IMR-90 (cell line): ENCODE results near the gene GHR. TPM values are rescaled to one million over a fixed set of nuclear protein-coding genes. Genes with fewer than 3 reads are reported as not detected.

ENCODE experiments used
- ATAC-seq: fragments of 200-7000 bp; cut with Tn5 transposase; 2 replicates; pipeline ENCODE4 v1.9.1; 2020; ENCODE audit warnings: low read depth, mild to moderate bottlenecking, moderate library complexity
- BruUV-seq: library from RNA; stranded (reverse); fragments of 400-500 nt; replicated peaks from 2 replicates; lab custom pipeline; 2021; lab: Mats Ljungman, UMichigan
- CTCF ChIA-PET: fragments of 300-600 bp; formaldehyde crosslinking; extraction: SDS; loops from one replicate; lab custom pipeline; 2021; ENCODE audit warnings: antibody characterized with exemption; lab: Yijun Ruan, JAX
- POLR2A ChIA-PET: fragments of 300-600 bp; sonication (Branson Sonifier 250); formaldehyde crosslinking; loops from one replicate; lab custom pipeline; 2022; ENCODE audit warnings: antibody characterized with exemption; ENCODE audit not compliant: unreplicated experiment; lab: Charles Lee
- DNase-seq: peaks from one replicate; pipeline ENCODE4 v3.0.0; 2013
- H2AFZ ChIP-seq: replicated peaks from 2 replicates; pipeline ENCODE3; 2013; ENCODE audit warnings: low read length, mild to moderate bottlenecking; ENCODE audit not compliant: poor library complexity
- H2AK5ac ChIP-seq: 2 replicates; pipeline ENCODE4 v1.6.1; 2013; ENCODE audit warnings: low read depth, low read length, inconsistent platforms
- H2AK9ac ChIP-seq: replicated peaks from 2 replicates; pipeline ENCODE3; 2013; ENCODE audit warnings: mild to moderate bottlenecking, low read depth, low read length, moderate library complexity; ENCODE audit not compliant: poor library complexity
- H2BK120ac ChIP-seq: 2 replicates; pipeline ENCODE4 v1.6.1; 2013; ENCODE audit warnings: low read depth, low read length, inconsistent platforms
- H2BK15ac ChIP-seq: 3 replicates; pipeline ENCODE4 v1.6.1; 2013; ENCODE audit warnings: low read depth, low read length, inconsistent platforms
- H2BK20ac ChIP-seq: 2 replicates; pipeline ENCODE4 v1.6.1; 2013; ENCODE audit warnings: low read depth, mild to moderate bottlenecking, inconsistent platforms, low read length, moderate library complexity
- H2BK5ac ChIP-seq: 2 replicates; pipeline ENCODE4 v1.6.1; 2013; ENCODE audit warnings: mild to moderate bottlenecking, low read depth, low read length, inconsistent platforms; ENCODE audit not compliant: poor library complexity, severe bottlenecking
- H3K14ac ChIP-seq: replicated peaks from 2 replicates; pipeline ENCODE4 v1.6.1; 2013; ENCODE audit warnings: low read depth, low read length, inconsistent platforms
- H3K18ac ChIP-seq: 2 replicates; pipeline ENCODE4 v1.6.1; 2013; ENCODE audit warnings: low read depth, low read length, control low read depth
- H3K23ac ChIP-seq: 2 replicates; pipeline ENCODE4 v1.6.1; 2013; ENCODE audit warnings: low read depth, low read length, inconsistent platforms
- H3K27ac ChIP-seq: 2 replicates; pipeline ENCODE4 v1.5.1; 2013; ENCODE audit warnings: mild to moderate bottlenecking, control low read depth, low read length; ENCODE audit not compliant: insufficient read depth
- H3K27me3 ChIP-seq: 2 replicates; pipeline ENCODE4 v1.6.1; 2013; ENCODE audit warnings: low read length; ENCODE audit not compliant: control insufficient read depth, insufficient read depth
- H3K36me3 ChIP-seq: 2 replicates; pipeline ENCODE4 v1.6.1; 2013; ENCODE audit warnings: low read length, mixed read lengths; ENCODE audit not compliant: control insufficient read depth, insufficient read depth
- H3K4ac ChIP-seq: 2 replicates; pipeline ENCODE4 v1.6.1; 2013; ENCODE audit warnings: low read depth, low read length, inconsistent platforms
- H3K4me1 ChIP-seq: 2 replicates; pipeline ENCODE4 v1.6.1; 2013; ENCODE audit warnings: low read length, mixed read lengths; ENCODE audit not compliant: control insufficient read depth, insufficient read depth
- H3K4me2 ChIP-seq: 2 replicates; pipeline ENCODE4 v1.6.1; 2013; ENCODE audit warnings: low read depth, mild to moderate bottlenecking, control low read depth, low read length, moderate library complexity
- H3K4me3 ChIP-seq: 2 replicates; pipeline ENCODE4 v1.5.1; 2013; ENCODE audit warnings: low read depth, mild to moderate bottlenecking, control low read depth, low read length, moderate library complexity; ENCODE audit not compliant: insufficient read depth
- H3K56ac ChIP-seq: 2 replicates; pipeline ENCODE4 v1.6.1; 2013; ENCODE audit warnings: low read length, inconsistent platforms; ENCODE audit not compliant: insufficient read depth; ENCODE audit errors: extremely low read depth
- H3K79me1 ChIP-seq, 2 experiments: 2 replicates each; pipeline ENCODE4 v1.6.1; 2013; ENCODE audit warnings: low read length in 2 of 2, inconsistent platforms in 1 of 2, low read depth in 1 of 2
- H3K9ac ChIP-seq: 2 replicates; pipeline ENCODE4 v1.6.1; 2013; ENCODE audit warnings: low read depth, low read length, control low read depth
- H3K9me1 ChIP-seq: 2 replicates; pipeline ENCODE4 v1.6.1; 2013; ENCODE audit warnings: low read length, inconsistent platforms; ENCODE audit not compliant: insufficient read depth
- H3K9me3 ChIP-seq: 2 replicates; pipeline ENCODE4 v1.6.1; 2013; ENCODE audit warnings: low read length; ENCODE audit not compliant: control insufficient read depth, insufficient read depth
- H4K20me1 ChIP-seq: 2 replicates; pipeline ENCODE4 v1.6.1; 2013; ENCODE audit warnings: low read length, inconsistent platforms; ENCODE audit not compliant: insufficient read depth
- H4K5ac ChIP-seq: 2 replicates; pipeline ENCODE4 v1.6.1; 2013; ENCODE audit warnings: mild to moderate bottlenecking, low read depth, low read length, control low read depth
- H4K8ac ChIP-seq, 2 experiments: 2 replicates each; pipeline ENCODE4 v1.6.1; 2013; ENCODE audit warnings: low read depth in 2 of 2, low read length in 2 of 2, control low read depth in 1 of 2, inconsistent platforms in 1 of 2
- H4K91ac ChIP-seq: 2 replicates; pipeline ENCODE4 v1.6.1; 2013; ENCODE audit warnings: low read depth, low read length, inconsistent platforms; ENCODE audit not compliant: insufficient read depth
- BHLHE40 ChIP-seq: fragments of 150-350 bp; IDR thresholded peaks from 2 replicates; pipeline ENCODE4 v1.6.1; 2016; ENCODE audit warnings: mild to moderate bottlenecking, low read depth, low read length
- CEBPB ChIP-seq: IDR thresholded peaks from 2 replicates; pipeline ENCODE4 v1.6.1; 2012; ENCODE audit warnings: low read depth, low read length, improper control_type of control experiment
- CHD1 ChIP-seq: IDR thresholded peaks from 2 replicates; pipeline ENCODE4 v1.6.1; 2012; ENCODE audit warnings: low read depth, low read length, improper control_type of control experiment
- CTCF ChIP-seq: conservative IDR thresholded peaks from 2 replicates; pipeline ENCODE4 v1.5.1; 2012; ENCODE audit warnings: mild to moderate bottlenecking, low read depth, low read length, improper control_type of control experiment
- ELK1 ChIP-seq: fragments of 150-350 bp; IDR thresholded peaks from 2 replicates; pipeline ENCODE4 v1.6.1; 2016; ENCODE audit warnings: low read depth, mild to moderate bottlenecking, low read length, moderate library complexity, borderline replicate concordance
- FOS ChIP-seq: fragments of 150-350 bp; IDR thresholded peaks from 2 replicates; pipeline ENCODE4 v1.6.1; 2016; ENCODE audit warnings: low read depth, low read length
- MAFK ChIP-seq: IDR thresholded peaks from 2 replicates; pipeline ENCODE4 v1.6.1; 2012; ENCODE audit warnings: low read depth, low read length, improper control_type of control experiment
- MAZ ChIP-seq: IDR thresholded peaks from 2 replicates; pipeline ENCODE4 v1.6.1; 2012; ENCODE audit warnings: low read depth, mild to moderate bottlenecking, low read length, improper control_type of control experiment, moderate library complexity, borderline replicate concordance
- MXI1 ChIP-seq: IDR thresholded peaks from 2 replicates; pipeline ENCODE4 v1.6.1; 2012; ENCODE audit warnings: low read depth, mild to moderate bottlenecking, low read length, moderate library complexity, borderline replicate concordance
- NFE2L2 ChIP-seq: fragments of 150-350 bp; IDR thresholded peaks from 2 replicates; pipeline ENCODE4 v1.6.1; 2016; ENCODE audit warnings: low read depth, mild to moderate bottlenecking, low read length
- POLR2A ChIP-seq: IDR thresholded peaks from 2 replicates; pipeline ENCODE4 v1.6.1; 2012; ENCODE audit warnings: mild to moderate bottlenecking, low read depth, low read length
- RAD21 ChIP-seq: IDR thresholded peaks from 2 replicates; pipeline ENCODE4 v1.6.1; 2012; ENCODE audit warnings: low read length, improper control_type of control experiment
- RCOR1 ChIP-seq: IDR thresholded peaks from 2 replicates; pipeline ENCODE4 v1.6.1; 2012; ENCODE audit warnings: mild to moderate bottlenecking, low read length, improper control_type of control experiment; ENCODE audit not compliant: insufficient replicate concordance
- RFX5 ChIP-seq: IDR thresholded peaks from 2 replicates; pipeline ENCODE4 v1.8.0; 2012; ENCODE audit warnings: low read depth, mild to moderate bottlenecking, low read length, moderate library complexity
- SMC3 ChIP-seq: fragments of 150-350 bp; IDR thresholded peaks from 2 replicates; pipeline ENCODE4 v1.6.1; 2016; ENCODE audit warnings: low read depth, mild to moderate bottlenecking, antibody characterized with exemption, low read length, moderate library complexity
- USF2 ChIP-seq: fragments of 150-350 bp; IDR thresholded peaks from 2 replicates; pipeline ENCODE4 v1.6.1; 2017; ENCODE audit warnings: mild to moderate bottlenecking, antibody characterized with exemption, low read length, low read depth
- dilution Hi-C: fragments of 300-500 bp; cut with HindIII; formaldehyde crosslinking; loops from one replicate; pipeline ENCODE4 v1.14.3; 2018; ENCODE audit warnings: low sequenced_read_pairs; ENCODE audit not compliant: unreplicated experiment
- in situ Hi-C: fragments of 300-500 bp; cut with MboI; formaldehyde crosslinking; loops from 3 replicates; pipeline ENCODE4 v1.14.3; 2019; ENCODE audit warnings: low sequenced_read_pairs, inconsistent platforms, mixed read lengths
- intact Hi-C: fragments of 100-400 bp; cut with micrococcal nuclease; formaldehyde crosslinking; loops from 2 replicates; pipeline ENCODE4 v1.10.0; 2022
- polyA plus RNA-seq, 3 experiments: library from polyadenylated mRNA; depleted of rRNA; stranded (reverse); fragments of >200 nt; gene quantifications; 2 replicates each; pipeline ENCODE4 v1.2.3, GENCODE V29; 2012; ENCODE audit warnings: low replicate concordance in 1 of 3
- total RNA-seq: library from RNA; depleted of rRNA; stranded (reverse); fragments of >200 nt; gene quantifications from 2 replicates; pipeline ENCODE4 v1.2.3, GENCODE V29; 2012

The GHR gene
- total and polyA plus RNA-seq, 2 of the 4 experiments (the other 2 are of a cell fraction) = 0.36 to 1.1 TPM

GRCh38 chr5:42542106-42542505 lies 118.9 kb downstream of the GHR start:
- H3K9me1 ChIP-seq = no peaks in the 10 kb centered on the region
- H2BK15ac ChIP-seq = no peak overlapping the region
- no peak overlapping the region for H3K4me3 ChIP-seq
- no peak overlapping the region for H3K14ac ChIP-seq
- no peaks in the 10 kb centered on the region for H3K4me1 ChIP-seq
- no peak overlapping the region for H3K4ac ChIP-seq
- no peak overlapping the region for H3K18ac ChIP-seq
- H2AK9ac ChIP-seq = no peak overlapping the region
- in situ Hi-C loops = no loop called here
- no peaks in the 10 kb centered on the region for H4K20me1 ChIP-seq
- POLR2A ChIA-PET = no interaction called here
- H4K91ac ChIP-seq = no peak overlapping the region
- no peak overlapping the region for H4K8ac ChIP-seq
- H4K5ac ChIP-seq = no peak overlapping the region
- no peak overlapping the region for H3K56ac ChIP-seq
- dilution Hi-C loops = no loop called here
- DNase-seq = no peak
- H2AK5ac ChIP-seq = no peak overlapping the region
- no peak overlapping the region for H2AFZ ChIP-seq
- H3K23ac ChIP-seq = no peak overlapping the region
- no peaks in the 10 kb centered on the region for H3K79me1 ChIP-seq
- H3K27me3 ChIP-seq = no peaks in the 10 kb centered on the region
- no TSS peak for BruUV-seq
- CTCF ChIA-PET = no interaction called here
- H2BK5ac ChIP-seq = no peak overlapping the region
- TF ChIP-seq MXI1 (no peak), MAFK (no peak), SMC3 (no peak), USF2 (no peak), BHLHE40 (no peak), POLR2A (no peak), RAD21 (no peak), MAZ (no peak), NFE2L2 (no peak), CEBPB (no peak), CHD1 (no peak), CTCF (no peak), RCOR1 (no peak), FOS (no peak), ELK1 (no peak), RFX5 (no peak)
- H2BK20ac ChIP-seq = no peak overlapping the region
- no peaks in the 10 kb centered on the region for H3K36me3 ChIP-seq
- no peak overlapping the region for H3K9ac ChIP-seq
- H3K4me2 ChIP-seq = no peak overlapping the region
- H3K27ac ChIP-seq = no peak overlapping the region
- no peak for ATAC-seq
- H2BK120ac ChIP-seq = no peak overlapping the region
- no peaks in the 10 kb centered on the region for H3K9me3 ChIP-seq
- intact Hi-C loops = no loop called here
